ENCODE data around the gene PIK3R5.

Gene PIK3R5

DNA sequence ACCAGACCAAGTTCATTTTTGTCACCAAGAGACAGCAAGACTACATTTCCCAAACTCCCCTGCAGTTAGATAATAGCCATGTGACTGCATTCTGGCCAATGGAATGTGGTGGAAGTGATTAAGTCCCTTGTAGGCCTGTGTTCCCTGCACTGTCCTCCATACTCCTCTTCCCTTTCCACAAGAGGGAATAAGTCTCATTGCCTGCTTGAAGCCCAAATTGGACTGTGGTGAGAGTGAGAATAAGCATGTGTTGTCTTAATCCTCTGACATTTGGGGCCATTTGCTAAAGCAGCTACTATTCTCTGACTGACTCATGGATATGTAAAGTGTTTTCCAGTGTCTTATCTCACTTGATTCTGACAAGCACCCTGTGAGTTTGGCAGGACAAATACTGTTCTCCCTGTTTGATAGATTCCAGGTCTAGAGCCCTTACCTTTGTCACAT is 118.7 kb downstream of the PIK3R5 start:
- TF ChIP-seq, protein P1, sequence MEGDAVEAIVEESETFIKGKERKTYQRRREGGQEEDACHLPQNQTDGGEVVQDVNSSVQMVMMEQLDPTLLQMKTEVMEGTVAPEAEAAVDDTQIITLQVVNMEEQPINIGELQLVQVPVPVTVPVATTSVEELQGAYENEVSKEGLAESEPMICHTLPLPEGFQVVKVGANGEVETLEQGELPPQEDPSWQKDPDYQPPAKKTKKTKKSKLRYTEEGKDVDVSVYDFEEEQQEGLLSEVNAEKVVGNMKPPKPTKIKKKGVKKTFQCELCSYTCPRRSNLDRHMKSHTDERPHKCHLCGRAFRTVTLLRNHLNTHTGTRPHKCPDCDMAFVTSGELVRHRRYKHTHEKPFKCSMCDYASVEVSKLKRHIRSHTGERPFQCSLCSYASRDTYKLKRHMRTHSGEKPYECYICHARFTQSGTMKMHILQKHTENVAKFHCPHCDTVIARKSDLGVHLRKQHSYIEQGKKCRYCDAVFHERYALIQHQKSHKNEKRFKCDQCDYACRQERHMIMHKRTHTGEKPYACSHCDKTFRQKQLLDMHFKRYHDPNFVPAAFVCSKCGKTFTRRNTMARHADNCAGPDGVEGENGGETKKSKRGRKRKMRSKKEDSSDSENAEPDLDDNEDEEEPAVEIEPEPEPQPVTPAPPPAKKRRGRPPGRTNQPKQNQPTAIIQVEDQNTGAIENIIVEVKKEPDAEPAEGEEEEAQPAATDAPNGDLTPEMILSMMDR (IDR thresholded peaks at IDR 0.05) = no peak
- DNase-seq = no peak
- H3K4me3 Mint-ChIP-seq = no peak overlapping the region
- H3K36me3 Mint-ChIP-seq (ENCODE audit: low read depth) = no peaks in the 10 kb centered on the region
- peaks cover 17% of the 10 kb centered on the region for H3K27me3 Mint-ChIP-seq (ENCODE audit: low read depth, poor library complexity)
- peaks cover 16% of the 10 kb centered on the region for H3K9me3 Mint-ChIP-seq
- H3K27ac Mint-ChIP-seq = no peak overlapping the region
- H3K4me1 Mint-ChIP-seq = peaks cover 5% of the 10 kb centered on the region

DNA sequence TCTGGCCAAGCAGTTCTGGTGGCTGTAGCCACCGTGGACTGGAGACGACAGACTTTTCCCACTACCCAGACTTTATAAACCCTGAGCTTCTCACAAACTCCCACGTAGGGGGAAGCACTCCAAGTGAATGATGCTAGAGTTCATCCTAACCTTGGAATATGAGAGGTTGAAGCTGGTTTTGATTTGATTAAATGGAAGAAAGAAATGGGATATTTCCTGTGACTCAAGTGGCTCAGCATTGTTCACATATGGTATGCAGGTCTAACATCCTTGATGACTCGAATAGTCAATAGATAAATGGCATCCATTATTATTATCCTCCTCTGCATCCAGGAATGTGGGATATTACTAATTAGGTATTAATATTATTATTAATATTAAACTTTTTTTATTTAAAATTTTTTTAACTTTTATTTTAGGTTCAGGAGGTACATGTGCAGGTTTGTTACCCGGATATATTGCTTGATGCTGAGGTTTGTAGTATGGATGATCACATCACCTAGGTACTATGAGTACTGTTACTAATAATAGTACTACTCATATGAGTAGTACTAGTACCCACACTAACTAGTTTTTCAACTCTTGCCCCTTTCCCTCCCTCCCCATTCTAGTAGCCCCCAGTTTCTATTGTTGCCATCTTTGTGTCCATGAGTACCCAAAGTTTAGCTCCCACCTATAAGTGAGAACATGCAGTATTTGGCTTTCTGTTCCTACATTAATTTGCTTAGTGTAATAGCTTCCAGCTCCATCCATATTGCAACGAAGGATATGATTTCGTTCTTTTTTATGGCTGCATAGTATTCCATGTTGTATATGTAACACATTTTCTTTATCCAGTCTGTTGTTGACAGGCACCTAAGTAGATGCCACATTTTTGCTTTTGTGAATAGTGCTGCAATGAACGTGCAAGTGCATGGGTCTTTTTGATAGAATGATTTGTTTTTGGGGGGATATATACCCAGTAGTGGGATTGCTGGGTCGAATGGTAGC is 121.0 kb downstream of the PIK3R5 start:
- Mint-ChIP-seq H3K4me1 (no peaks in the 10 kb centered on the region), H3K4me3 (no peak overlapping the region), H3K36me3 (ENCODE audit: low read depth) (no peaks in the 10 kb centered on the region), H3K27ac (no peak overlapping the region), H3K27me3 (ENCODE audit: low read depth, poor library complexity) (peaks cover 17% of the 10 kb centered on the region), H3K9me3 (peaks cover 12% of the 10 kb centered on the region)
- no peak for DNase-seq
- TF ChIP-seq, protein P1 (IDR thresholded peaks at IDR 0.05) = no peak

DNA sequence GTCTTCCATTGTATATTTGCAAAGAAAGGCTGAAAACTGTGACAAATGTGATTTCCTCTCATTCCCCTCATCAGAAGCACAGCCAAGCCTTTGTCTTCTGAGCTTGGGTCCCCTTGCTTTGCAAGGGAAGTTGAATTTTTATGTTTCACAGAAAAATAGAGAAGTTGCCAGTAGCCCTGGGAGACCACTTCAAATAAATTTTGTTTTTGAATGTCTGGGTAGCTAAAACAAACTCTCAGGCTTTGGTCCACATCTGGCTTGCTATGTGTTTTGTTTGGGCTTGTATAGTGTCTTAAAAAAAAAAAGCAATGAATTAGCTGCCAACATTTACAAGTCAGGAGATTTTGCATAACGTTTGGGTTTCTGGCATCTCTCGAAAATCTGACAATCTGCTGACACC is 122.2 kb downstream of the PIK3R5 start:
- H3K27ac Mint-ChIP-seq = no peak overlapping the region
- peaks cover 12% of the 10 kb centered on the region for H3K9me3 Mint-ChIP-seq
- H3K4me3 Mint-ChIP-seq = no peak overlapping the region
- no peak for DNase-seq
- H3K4me1 Mint-ChIP-seq = peaks cover under 1% of the 10 kb centered on the region
- TF ChIP-seq, protein P1 (IDR thresholded peaks at IDR 0.05) = no peak
- H3K36me3 Mint-ChIP-seq (ENCODE audit: low read depth) = no peaks in the 10 kb centered on the region
- H3K27me3 Mint-ChIP-seq (ENCODE audit: low read depth, poor library complexity) = peaks cover 24% of the 10 kb centered on the region

DNA sequence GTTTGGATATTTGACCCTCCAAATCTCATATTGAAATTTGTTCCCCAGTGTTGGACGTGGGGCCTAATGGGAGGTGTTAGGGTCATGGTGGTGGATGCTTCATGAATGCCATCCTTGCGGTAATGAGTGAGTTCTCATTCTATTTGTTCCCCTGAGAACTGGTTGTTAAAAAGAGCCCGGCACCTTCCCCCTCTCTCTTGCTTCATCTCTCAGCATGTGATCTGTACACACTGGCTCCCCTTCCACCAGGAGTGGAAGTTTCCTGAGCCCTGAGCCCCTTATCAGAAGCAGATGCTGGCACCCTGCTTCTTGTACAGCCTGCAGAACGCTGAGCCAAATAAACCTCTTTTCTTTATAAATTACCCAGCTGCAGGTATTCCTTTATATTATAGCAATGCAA is 123.7 kb downstream of the PIK3R5 start:
- H3K9me3 Mint-ChIP-seq = peaks cover 12% of the 10 kb centered on the region
- no peaks in the 10 kb centered on the region for H3K36me3 Mint-ChIP-seq (ENCODE audit: low read depth)
- H3K4me3 Mint-ChIP-seq = no peak overlapping the region
- TF ChIP-seq, protein P1 (IDR thresholded peaks at IDR 0.05) = no peak
- H3K4me1 Mint-ChIP-seq = peaks cover 15% of the 10 kb centered on the region
- peaks cover 32% of the 10 kb centered on the region for H3K27me3 Mint-ChIP-seq (ENCODE audit: low read depth, poor library complexity)
- DNase-seq = no peak
- H3K27ac Mint-ChIP-seq = no peak overlapping the region

DNA sequence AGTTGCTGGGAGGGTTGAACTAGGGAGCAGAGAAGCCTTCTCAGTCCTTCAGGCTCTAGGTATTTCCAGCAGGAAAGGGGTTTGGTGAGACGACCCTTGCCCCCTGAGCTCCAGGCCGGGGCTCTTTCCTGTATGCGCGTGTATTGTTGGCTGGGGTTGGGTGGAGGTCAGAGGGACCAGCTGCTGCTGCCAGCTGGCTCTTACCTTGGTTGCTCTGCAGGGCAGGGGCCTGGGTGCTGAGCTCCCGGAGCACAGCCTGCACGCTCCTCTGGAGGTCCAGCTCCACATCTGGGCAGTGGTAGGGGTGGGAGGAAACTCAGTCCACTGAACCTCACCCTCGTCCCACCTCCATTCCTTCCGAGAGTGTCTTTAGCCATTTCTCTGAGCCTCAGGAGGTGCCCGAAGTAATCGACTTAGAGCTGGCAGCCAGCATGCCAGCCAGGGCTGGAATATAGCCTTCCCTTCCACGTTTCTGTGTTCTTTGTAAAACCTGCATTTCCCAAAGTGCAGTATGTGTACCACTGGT is 126.0 kb downstream of the PIK3R5 start:
- TF ChIP-seq, protein P1 (IDR thresholded peaks at IDR 0.05) = no peak
- peaks cover 20% of the 10 kb centered on the region for H3K4me1 Mint-ChIP-seq
- no peaks in the 10 kb centered on the region for H3K36me3 Mint-ChIP-seq (ENCODE audit: low read depth)
- H3K4me3 Mint-ChIP-seq = no peak overlapping the region
- peaks cover 4% of the 10 kb centered on the region for H3K9me3 Mint-ChIP-seq
- no peak for DNase-seq
- peaks cover 37% of the 10 kb centered on the region for H3K27me3 Mint-ChIP-seq (ENCODE audit: low read depth, poor library complexity)
- H3K27ac Mint-ChIP-seq = no peak overlapping the region

Measured in nephron progenitor cell (in vitro differentiated cells).